Epithelial cell of prostate (primary cell): ENCODE measurements around the gene CARD9.

Source experiments
- DNase-seq: peaks from one replicate; pipeline ENCODE4 v3.0.0-alpha.2; 2011; ENCODE audit warnings: low read depth, low spot score
- H3K27ac ChIP-seq: fragments of 450-650 bp; 2 replicates; pipeline ENCODE4 v1.5.1; 2017; ENCODE audit warnings: mild to moderate bottlenecking

The CARD9 gene

GRCh38 chr9:136366826-136367225 lies 6.6 kb downstream of the CARD9 start:
- no peak overlapping the region for H3K27ac ChIP-seq
- no peak for DNase-seq

- H3K27ac ChIP-seq = no peak overlapping the region
- no peak for DNase-seq
Measured at GRCh38 chr9:136365775-136366222, 7.7 kb downstream of the CARD9 start.

GRCh38 chr9:136364942-136365774 lies 8.3 kb downstream of the CARD9 start:
- no peak for DNase-seq
- H3K27ac ChIP-seq = no peak overlapping the region

GRCh38 chr9:136363949-136364748 lies 9.3 kb downstream of the CARD9 start:
- no peak for DNase-seq
- peak overlapping the region; percentile 90 for H3K27ac ChIP-seq

DNA sequence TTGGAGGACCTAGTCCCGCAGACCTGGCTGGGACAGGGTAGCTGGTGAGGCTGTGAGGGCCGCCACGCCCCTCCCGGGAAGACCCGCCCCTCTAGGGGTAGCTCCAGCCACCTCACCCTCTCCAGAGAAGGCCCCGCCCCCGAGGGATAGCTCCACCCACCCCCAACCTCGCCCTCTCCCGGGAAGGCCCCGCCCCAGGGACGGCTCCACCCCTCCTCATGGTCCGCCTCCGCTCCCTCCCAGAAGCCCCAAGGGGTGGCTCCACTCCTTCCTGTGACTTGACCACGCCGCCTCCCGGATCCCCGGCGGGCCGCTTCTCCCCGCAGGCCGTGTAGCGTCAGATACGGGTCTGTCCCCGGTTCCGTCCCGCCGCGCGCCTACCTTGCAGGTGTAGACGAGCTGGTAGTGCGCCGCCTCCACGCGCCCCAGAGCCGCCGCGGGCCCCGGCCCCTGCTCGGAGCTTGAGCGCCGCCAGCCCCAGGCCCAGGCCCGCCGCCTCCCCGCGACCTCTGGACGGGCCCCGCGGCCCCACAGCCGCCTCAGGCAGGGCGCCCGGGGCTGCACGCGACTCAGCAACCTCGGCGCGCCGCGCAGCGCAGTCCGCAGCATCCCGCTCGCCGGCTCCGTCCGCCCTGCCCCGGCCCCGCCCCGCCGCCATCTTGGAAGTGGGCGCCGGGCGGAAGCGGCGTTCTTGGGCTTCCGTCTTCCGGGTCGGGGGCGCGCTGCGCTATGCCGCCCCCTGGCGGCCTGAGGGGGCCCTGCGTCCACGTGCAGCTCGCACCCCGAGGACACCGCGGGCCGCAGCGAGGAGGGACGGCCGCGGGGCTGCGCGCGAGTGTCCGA lies 10.1 kb downstream of the CARD9 start, which contains the start of gene DNLZ:
DNLZ (minus strand) TSS at position 639 of the 843 bp plus-strand sequence; CDS start at position 609, 30 bp downstream.
- H3K27ac ChIP-seq = peak within 1 kb of the TSS; percentile 90
- peak; percentile 55 for DNase-seq

DNA sequence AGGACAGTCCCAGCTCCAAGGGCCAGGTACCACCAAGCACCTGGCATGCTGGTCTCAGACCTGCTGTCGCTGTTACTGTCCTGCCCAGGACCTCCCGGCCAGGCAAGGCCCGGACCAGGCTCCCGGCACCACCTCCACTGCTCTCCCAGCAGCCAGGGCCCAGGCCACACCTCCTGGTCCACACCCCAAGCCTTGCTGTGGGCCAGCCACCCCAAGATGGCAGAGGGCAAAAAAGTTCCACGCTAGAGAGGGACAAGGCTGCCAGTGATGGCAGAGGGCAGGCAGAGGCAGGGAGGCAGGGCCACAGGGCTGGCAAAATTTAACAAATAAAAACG lies 11.1 kb downstream of the CARD9 start:
- no peak overlapping the region for H3K27ac ChIP-seq
- no peak for DNase-seq

DNA sequence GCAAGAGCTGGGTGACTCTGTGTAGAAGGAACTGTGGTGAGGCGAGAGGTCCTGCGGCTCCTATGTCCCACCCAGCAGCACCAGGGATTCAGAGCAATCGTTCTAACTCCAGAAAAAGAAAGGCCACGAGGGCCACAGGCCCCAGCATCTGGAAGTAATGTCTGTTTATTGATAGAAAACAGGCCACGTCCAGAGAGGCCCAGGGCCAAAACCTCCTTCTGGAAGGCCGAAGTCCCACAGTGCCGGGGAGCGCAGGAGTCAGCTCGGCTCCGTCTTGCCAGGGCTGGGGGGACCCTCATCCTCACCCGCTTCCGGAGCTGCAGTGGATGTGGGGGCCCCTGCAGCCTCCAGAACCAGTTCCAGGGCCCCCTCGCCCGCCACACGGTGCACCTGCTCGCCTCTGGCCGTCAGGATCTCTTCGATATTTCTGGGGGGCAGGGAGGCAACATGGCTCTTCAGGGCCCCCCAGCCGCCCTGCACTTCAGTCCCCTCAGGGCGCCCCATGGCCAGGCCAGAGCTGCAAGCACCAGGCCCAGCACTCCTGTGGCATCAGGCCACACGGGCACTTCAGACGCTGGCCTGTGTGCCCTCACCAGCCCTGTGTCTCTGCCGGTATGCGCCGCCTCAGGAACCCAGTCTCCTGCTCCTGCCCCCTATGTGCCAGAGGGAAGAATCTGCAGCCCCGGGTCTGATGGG lies 11.6 kb downstream of the CARD9 start:
- DNase-seq = no peak
- no peak overlapping the region for H3K27ac ChIP-seq

DNA sequence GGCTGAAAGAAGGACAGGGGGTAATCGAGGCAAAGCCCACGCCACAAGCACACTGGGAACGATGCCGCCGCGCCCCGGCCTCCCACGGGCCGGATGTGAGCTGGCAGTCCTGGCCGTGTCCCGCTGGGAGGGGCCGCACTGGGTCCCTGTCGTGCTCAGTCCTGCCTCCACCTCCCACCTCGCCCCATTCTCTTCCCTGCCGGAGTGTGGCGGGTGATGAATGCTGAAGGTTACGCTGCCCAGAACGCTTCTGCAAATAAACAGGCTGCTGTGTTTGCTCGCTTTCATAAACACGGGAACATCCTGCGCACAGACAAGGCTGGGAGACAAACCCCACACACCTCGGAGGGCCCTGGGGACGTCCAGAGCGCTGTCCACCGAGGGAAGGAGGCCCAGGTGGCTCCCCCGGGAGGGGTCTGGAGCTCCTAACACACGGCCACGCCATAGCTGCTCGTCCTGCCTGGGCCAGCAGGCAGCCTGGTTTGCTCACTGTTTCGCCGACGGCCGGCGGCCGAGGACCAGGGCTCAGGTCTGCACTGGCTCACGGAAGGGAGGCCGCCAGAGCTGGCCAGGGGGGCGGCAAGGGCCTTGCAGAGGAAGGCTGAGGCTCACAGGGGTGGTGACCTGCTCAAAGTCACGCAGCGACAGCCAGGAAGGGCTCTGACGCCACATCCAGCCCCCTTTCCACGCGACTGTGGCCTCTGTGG lies 12.3 kb downstream of the CARD9 start:
- no peak overlapping the region for H3K27ac ChIP-seq
- no peak for DNase-seq

GRCh38 chr9:136359774-136360718 lies 13.4 kb downstream of the CARD9 start:
- no peak overlapping the region for H3K27ac ChIP-seq
- DNase-seq = no peak

- DNase-seq = no peak
- H3K27ac ChIP-seq = no peak overlapping the region
Measured at GRCh38 chr9:136358888-136359287, 14.6 kb downstream of the CARD9 start.

- DNase-seq = no peak
- H3K27ac ChIP-seq = no peak overlapping the region
Measured at GRCh38 chr9:136358016-136358415, 15.5 kb downstream of the CARD9 start.

DNA sequence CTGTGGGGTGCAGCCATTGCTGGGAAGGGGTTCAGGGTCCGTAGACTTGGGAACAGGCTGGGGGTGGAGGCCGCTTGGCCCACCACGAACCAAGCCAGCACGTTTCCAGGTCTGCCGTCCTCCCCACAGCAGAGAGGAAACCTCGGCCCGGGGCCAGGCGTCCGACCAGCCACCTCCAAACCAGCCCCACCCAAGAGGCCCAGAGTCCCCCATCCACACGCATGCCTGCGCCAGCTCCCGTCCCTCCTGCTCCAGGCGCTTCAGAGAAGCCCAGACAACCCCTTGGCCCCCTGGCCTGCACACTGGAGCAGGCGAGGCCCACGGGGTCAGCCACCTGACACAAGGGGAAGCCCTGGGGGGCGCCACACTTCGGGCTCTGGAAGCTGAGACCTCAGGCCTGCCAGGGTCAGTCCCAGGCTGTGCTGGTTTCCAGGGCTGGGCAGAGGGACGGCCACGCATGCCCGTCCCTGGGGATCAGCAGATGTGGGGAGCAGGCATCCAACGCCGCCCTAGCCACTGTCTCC lies 16.2 kb downstream of the CARD9 start:
- DNase-seq = no peak
- no peak overlapping the region for H3K27ac ChIP-seq

GRCh38 chr9:136355616-136356557 lies 17.6 kb downstream of the CARD9 start:
- no peak overlapping the region for H3K27ac ChIP-seq

GRCh38 chr9:136354592-136355085 lies 18.8 kb downstream of the CARD9 start:
- H3K27ac ChIP-seq = no peak overlapping the region
- no peak for DNase-seq

More at GRCh38 chr9:136355616-136356557, 17.6 kb downstream of the CARD9 start:
- no peak for DNase-seq

GRCh38 chr9:136353757-136354488 lies 19.5 kb downstream of the CARD9 start:
- no peak overlapping the region for H3K27ac ChIP-seq
- DNase-seq = no peak

DNA sequence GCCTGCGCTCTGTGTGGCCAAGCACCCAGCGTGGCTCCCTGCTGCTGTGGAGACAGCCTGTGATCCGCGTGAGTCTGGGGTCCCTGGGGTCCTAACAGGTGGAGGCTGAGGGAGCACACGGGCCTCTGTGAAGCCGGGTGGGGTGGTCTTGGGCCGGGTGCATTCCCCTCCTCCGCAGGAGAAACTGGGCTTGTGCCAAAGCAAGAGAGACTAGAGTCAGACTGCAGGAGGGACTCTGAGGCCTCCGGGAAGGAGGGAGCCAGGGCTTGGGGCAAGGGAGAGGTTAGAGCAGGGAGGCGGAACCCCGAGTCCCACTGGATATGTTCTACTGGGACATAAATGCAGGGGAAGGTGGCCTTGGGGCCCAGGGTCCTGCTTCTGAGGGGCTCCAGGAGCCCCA lies 20.4 kb downstream of the CARD9 start:
- DNase-seq = no peak
- no peak overlapping the region for H3K27ac ChIP-seq
